ENCODE results near the gene ALS2. TPM values are rescaled to one million over a fixed set of nuclear protein-coding genes. Genes with fewer than 3 reads are reported as not detected.

The ALS2 gene
- total and polyA plus RNA-seq, 2 of the 8 experiments (the other 6 are each of a cell fraction or from before 2014, with no cell fraction given): 12.1 to 34.5 TPM

DNA sequence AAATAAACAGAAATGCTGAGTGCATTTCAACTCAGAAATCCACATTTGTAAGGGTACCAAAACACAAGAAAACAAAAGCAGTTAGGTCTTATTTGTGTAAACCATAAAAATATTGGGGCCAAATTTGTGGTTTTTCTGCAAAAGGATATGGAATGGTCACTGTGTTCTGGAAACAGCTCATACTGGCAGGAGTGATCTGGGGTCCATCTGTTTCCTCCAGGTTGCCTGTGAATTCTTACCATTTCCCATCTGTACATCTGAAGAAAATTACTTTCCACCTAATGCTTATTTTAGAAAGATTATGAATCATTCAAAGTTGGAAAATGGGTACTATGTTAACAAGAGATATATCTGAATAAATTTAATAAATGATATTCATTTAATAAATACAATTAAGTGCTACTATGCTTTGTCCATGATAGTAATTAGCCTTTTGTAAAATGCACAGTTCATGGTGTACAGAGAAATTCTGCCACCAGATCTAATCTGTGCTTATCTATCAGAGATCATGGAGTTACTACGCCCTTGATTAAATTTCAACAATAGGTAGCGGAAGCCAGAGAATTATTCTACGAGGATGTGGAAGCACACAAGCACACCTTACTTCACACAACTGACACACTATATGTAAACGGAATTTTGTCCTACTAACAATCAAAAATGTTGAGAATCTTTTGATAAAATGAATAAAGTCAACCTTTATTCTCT is 10.9 kb downstream of the ALS2 start (continued):
- TF ChIP-seq RAD21 (IDR thresholded peaks at IDR 0.05 in 1 of 2, conservative IDR thresholded peaks at IDR 0.05 in 1 of 2; ENCODE audit: low read depth in 2 of 2, low read length in 2 of 2): no peak

All from H1 (cell line).